Testis (tissue), 3 donors: ENCODE data around the gene NBEA. TPM values are rescaled to one million over a fixed set of nuclear protein-coding genes. Genes with fewer than 3 reads are reported as not detected.
A peak's percentile ranks its signal among the peaks of the same experiment; 100 is the strongest.

ENCODE experiments used
- DNase-seq: peaks from one replicate; pipeline ENCODE4 v3.0.0-alpha.2; 2019
- H3K27ac ChIP-seq, 2 donors: fragments of 200-600 bp; sonication (generic); one replicate each; pipeline ENCODE4 v1.5.1; 2019
- H3K27me3 ChIP-seq: fragments of 200-600 bp; sonication (generic); one replicate; pipeline ENCODE4 v1.5.1; 2019
- H3K36me3 ChIP-seq: fragments of 200-600 bp; sonication (generic); one replicate; pipeline ENCODE4 v1.5.1; 2017; ENCODE audit warnings: low read depth; ENCODE audit errors: missing control alignments
- H3K4me1 ChIP-seq: fragments of 200-600 bp; sonication (generic); one replicate; pipeline ENCODE4 v1.5.1; 2019
- H3K4me3 ChIP-seq, 2 donors: fragments of 200-600 bp; sonication (generic); one replicate each; pipeline ENCODE4 v1.5.1; 2017 to 2019
- H3K9me3 ChIP-seq: fragments of 200-600 bp; sonication (generic); one replicate; pipeline ENCODE4 v1.5.1; 2017
- CTCF ChIP-seq, 3 experiments: fragments of 450-650 bp in 2 of 3; fragments of 200-600 bp in 1 of 3; sonication (generic) in 1 of 3; IDR thresholded peaks; one replicate each; pipeline ENCODE4 v1.5.1; 2016 to 2019; ENCODE audit warnings: antibody characterized with exemption in 3 of 3, mild to moderate bottlenecking in 2 of 3, moderate library complexity in 1 of 3
- POLR2A ChIP-seq: fragments of 450-650 bp; IDR thresholded peaks from one replicate; pipeline ENCODE4 v1.6.1; 2017; ENCODE audit warnings: antibody characterized with exemption, mild to moderate bottlenecking, moderate library complexity
- WGBS, 2 donors: methylation state at CpG; one replicate each; pipeline ENCODE4 v1.1.5; 2018; 5-methylcytosine and 5-hydroxymethylcytosine counted together
- intact Hi-C: fragments of 100-400 bp; cut with DNase I; formaldehyde crosslinking; loops from one replicate; pipeline ENCODE4 v1.15.1; 2023; ENCODE audit warnings: low total_unique reads
- polyA plus RNA-seq: library from polyadenylated mRNA; stranded (reverse); fragments of 350-450 nt; fragmentation: Illumina TruSeq; extraction: RNeasy Lipid Tissue Mini Kit (QIAGEN cat#74804); gene quantifications from one replicate; pipeline ENCODE4 v1.2.3, GENCODE V29; 2014; ENCODE audit warnings: low read depth, low replicate concordance; ENCODE audit not compliant: insufficient read depth
- total RNA-seq, 2 donors: library from RNA; depleted of rRNA; stranded (reverse); fragments of >200 nt; gene quantifications; one replicate each; pipeline ENCODE4 v1.2.3, GENCODE V29; 2016

The NBEA gene
- total and polyA plus RNA-seq, 3 donors from 2014 or later, result 8.6 to 22.2 (median 18.3) TPM

GRCh38 chr13:35596321-35597030 lies 654.4 kb downstream of the NBEA start:
- H3K27ac ChIP-seq, result no peak overlapping the region
- H3K9me3 ChIP-seq, result no peaks in the 10 kb centered on the region
- H3K4me1 ChIP-seq, result peaks cover 10% of the 10 kb centered on the region
- 87 to 90% methylated on average over 5 of the region's 5 CpGs for WGBS, 2 donors
- no peak overlapping the region for H3K4me3 ChIP-seq
- DNase-seq, result no peak
- TF ChIP-seq CTCF (IDR thresholded peaks at IDR 0.05) (no peak), POLR2A (no peak)
- intact Hi-C loops, result no loop called here
- H3K27me3 ChIP-seq, result no peaks in the 10 kb centered on the region
- H3K36me3 ChIP-seq, result no peaks in the 10 kb centered on the region

- H3K27me3 ChIP-seq, result no peaks in the 10 kb centered on the region
- H3K4me3 ChIP-seq, result no peak overlapping the region
- H3K36me3 ChIP-seq, result no peaks in the 10 kb centered on the region
- DNase-seq, result no peak
- H3K4me1 ChIP-seq, result peaks cover 10% of the 10 kb centered on the region
- 88 to 96% methylated on average over 3 of the region's 3 CpGs for WGBS, 2 donors
- intact Hi-C loops, result no loop called here
- TF ChIP-seq CTCF (IDR thresholded peaks at IDR 0.05) (no peak), POLR2A (no peak)
- H3K9me3 ChIP-seq, result no peaks in the 10 kb centered on the region
- H3K27ac ChIP-seq, result no peak overlapping the region
Observed at GRCh38 chr13:35597451-35597850, 655.4 kb downstream of the NBEA start.

GRCh38 chr13:35598233-35598632 lies 656.2 kb downstream of the NBEA start:
- H3K27ac ChIP-seq, result peak overlapping the region in 1 of 2 donors; percentile 24
- DNase-seq, result no peak
- H3K36me3 ChIP-seq, result no peaks in the 10 kb centered on the region
- intact Hi-C loops, result no loop called here
- H3K4me3 ChIP-seq, result no peak overlapping the region
- H3K27me3 ChIP-seq, result no peaks in the 10 kb centered on the region
- WGBS, 2 donors, result 23 to 30% methylated on average over 3 of the region's 3 CpGs
- TF ChIP-seq CTCF (IDR thresholded peaks at IDR 0.05) (no peak), POLR2A (no peak)
- H3K9me3 ChIP-seq, result no peaks in the 10 kb centered on the region
- peaks cover 10% of the 10 kb centered on the region for H3K4me1 ChIP-seq

- intact Hi-C loops, result no loop called here
- H3K27ac ChIP-seq, result peak overlapping the region in 1 of 2 donors; percentile 24
- no peak overlapping the region for H3K4me3 ChIP-seq
- H3K9me3 ChIP-seq, result no peaks in the 10 kb centered on the region
- no peak for DNase-seq
- H3K4me1 ChIP-seq, result peaks cover 10% of the 10 kb centered on the region
- 66 to 67% methylated on average over 3 to 4 of the region's 4 CpGs for WGBS, 2 donors
- H3K36me3 ChIP-seq, result no peaks in the 10 kb centered on the region
- H3K27me3 ChIP-seq, result no peaks in the 10 kb centered on the region
- no peak for TF ChIP-seq CTCF (IDR thresholded peaks at IDR 0.05)
- TF ChIP-seq POLR2A, result no peak
Observed at GRCh38 chr13:35598790-35599369, 656.8 kb downstream of the NBEA start.

- WGBS, 2 donors, result 76 to 91% methylated on average over 2 of the region's 2 CpGs
- no peaks in the 10 kb centered on the region for H3K36me3 ChIP-seq
- H3K27ac ChIP-seq, result no peak overlapping the region
- no peaks in the 10 kb centered on the region for H3K27me3 ChIP-seq
- H3K4me1 ChIP-seq, result peaks cover 10% of the 10 kb centered on the region
- no peak for DNase-seq
- H3K9me3 ChIP-seq, result no peaks in the 10 kb centered on the region
- intact Hi-C loops, result no loop called here
- TF ChIP-seq POLR2A, result no peak
- TF ChIP-seq CTCF (IDR thresholded peaks at IDR 0.05), result no peak
- H3K4me3 ChIP-seq, result no peak overlapping the region
Observed at GRCh38 chr13:35599384-35599783, 657.3 kb downstream of the NBEA start.
